ENCODE data around the gene GDPD3. TPM values are rescaled to one million over a fixed set of nuclear protein-coding genes. Genes with fewer than 3 reads are reported as not detected.
A peak's percentile ranks its signal among the peaks of the same experiment; 100 is the strongest.

The GDPD3 gene
- total and polyA plus RNA-seq, 2 of the 13 experiments (the other 11 are each of a cell fraction or from before 2014, with no cell fraction given), result 18.7 to 20.6 TPM

DNA sequence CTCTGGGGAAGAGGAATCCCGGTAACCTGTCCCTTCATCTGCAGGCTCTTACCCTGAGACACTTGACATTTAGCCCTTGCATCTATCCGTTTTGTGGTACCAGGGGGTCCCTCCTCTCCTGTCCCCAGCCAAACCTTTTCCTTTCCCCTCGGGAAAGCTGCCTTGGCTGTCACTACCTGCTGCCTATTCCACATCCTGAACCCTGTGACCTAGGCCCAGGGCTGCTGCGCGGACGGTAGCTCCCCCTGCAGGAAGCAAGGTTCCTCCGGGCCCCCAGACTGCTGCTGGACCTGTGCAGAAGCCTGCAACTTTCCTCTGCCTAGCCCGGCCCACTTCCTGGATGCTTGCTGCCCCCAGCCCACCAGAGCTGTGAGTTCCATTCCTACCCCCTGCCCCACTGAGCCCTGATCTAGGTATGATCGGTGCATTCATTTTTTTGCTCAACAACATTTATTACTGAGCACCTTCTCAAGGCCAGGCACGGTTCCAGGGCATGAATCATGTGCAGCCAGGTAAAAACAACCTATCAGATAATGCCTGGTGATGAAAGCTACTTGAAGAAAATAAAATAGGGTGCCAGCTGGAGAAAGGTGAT is 58.3 kb downstream of the GDPD3 start:
- Histone ChIP-seq H3K4me2 (ENCODE audit: low read depth, low read length) (peak overlapping the region; percentile 44), H3K27ac (ENCODE audit: extremely low read length, insufficient read depth, low read length) (no peak overlapping the region), H3K27me3 (ENCODE audit: control insufficient read depth in 1 of 2, insufficient read depth in 2 of 2, low read length in 2 of 2) (peaks cover 0 to 7% of the 10 kb centered on the region in 2 experiments; a peak in 1 of 5 replicates), H3K9me3 (ENCODE audit: low read length) (no peaks in the 10 kb centered on the region), H3K4me3 (replicated peaks in 1 of 3; ENCODE audit: insufficient read depth in 1 of 3, low read depth in 2 of 3, low read length in 3 of 3) (no peak overlapping the region; a peak in 1 of 6 replicates), H3K9ac (ENCODE audit: insufficient read depth, low read depth, low read length) (peak overlapping the region; percentile 17; the same call in 1 of the 2 replicates), H4K20me1 (ENCODE audit: insufficient read depth, low read length) (no peaks in the 10 kb centered on the region), H3K36me3 (replicated peaks in 1 of 2; ENCODE audit: control insufficient read depth in 1 of 2, insufficient read depth in 2 of 2, low read length in 2 of 2) (no peaks in the 10 kb centered on the region), H3K4me1 (ENCODE audit: insufficient read depth, low read length) (peaks cover 26% of the 10 kb centered on the region), H2AFZ (ENCODE audit: low read length) (no peak overlapping the region), H3K79me2 (ENCODE audit: insufficient read depth, low read length) (no peaks in the 10 kb centered on the region)
- intact Hi-C loops (cut with micrococcal nuclease; ENCODE audit: unreplicated experiment) (no loop called here), in situ Hi-C loops (cut with HindIII; ENCODE audit: extremely low pct_ligation_motif_present, low pct_unique_long_range_greater_than_20kb) (no loop called here)
- peak; percentile 93 for ATAC-seq
- ChIA-PET POLR2A (interaction anchor here (0.6 to 5.6 kb wide), 3 partner anchors 10 to 376 kb away, joined by 3 to 66 read pairs (median 5); partner anchors contain the start of genes ALDOA and QPRT), CTCF (ENCODE audit: low intra/inter-chr PET ratio, low total read pairs) (interaction anchor here (1.6 kb wide), 2 partner anchors 13 to 23 kb away, joined by 4 to 6 read pairs; partner anchors contain the start of gene TLCD3B)
- DNase-seq (ENCODE audit: low spot score), result peak; percentile 62
- FAIRE-seq, result no peak
- 22% methylated on average over 10 of the region's 10 CpGs for WGBS (ENCODE audit: low lambda C conversion rate)
- no TSS peak for BruUV-seq (replicated peaks)
- peak; percentile 54; the same call in 1 of the 2 replicates for TF ChIP-seq ZNF350 (CRISPR knock-in tag; IDR thresholded peaks at IDR 0.05; ENCODE audit: borderline replicate concordance, low read depth)
- TF ChIP-seq SIN3A (IDR thresholded peaks at IDR 0.05; ENCODE audit: borderline replicate concordance, low read depth, low read length), result 0 out of 2 replicates have a peak, but pooled peaks have one; percentile 49
- TF ChIP-seq, protein P1, sequence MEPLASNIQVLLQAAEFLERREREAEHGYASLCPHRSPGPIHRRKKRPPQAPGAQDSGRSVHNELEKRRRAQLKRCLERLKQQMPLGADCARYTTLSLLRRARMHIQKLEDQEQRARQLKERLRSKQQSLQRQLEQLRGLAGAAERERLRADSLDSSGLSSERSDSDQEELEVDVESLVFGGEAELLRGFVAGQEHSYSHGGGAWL (CRISPR knock-in tag; IDR thresholded peaks at IDR 0.05), result 0 out of 2 replicates have a peak, but pooled peaks have one; percentile 24
- no peak for TF ChIP-seq HMG20B (CRISPR knock-in tag; conservative IDR thresholded peaks at IDR 0.05)
- peak; percentile 48; the same call in 1 of the 2 replicates for TF ChIP-seq MYC (CRISPR knock-in tag; IDR thresholded peaks at IDR 0.05; ENCODE audit: borderline replicate concordance)
- peak; percentile 69 for TF ChIP-seq TEAD3 (CRISPR knock-in tag; optimal IDR thresholded peaks at IDR 0.05; ENCODE audit: borderline replicate concordance)
- no peak for TF ChIP-seq SALL2 (CRISPR knock-in tag; IDR thresholded peaks at IDR 0.05)
- peak; percentile 48; the same call in 1 of the 2 replicates for TF ChIP-seq ZNF292 (CRISPR knock-in tag; IDR thresholded peaks at IDR 0.05; ENCODE audit: borderline replicate concordance, low read depth)
- peak; percentile 32; the same call in 1 of the 2 replicates for TF ChIP-seq ZNF619 (CRISPR knock-in tag; IDR thresholded peaks at IDR 0.05)
- TF ChIP-seq HOXD1 (CRISPR knock-in tag; IDR thresholded peaks at IDR 0.05), result peak; percentile 22; the same call in 1 of the 2 replicates
- TF ChIP-seq TCF7L2 (IDR thresholded peaks at IDR 0.05; ENCODE audit: low read depth, low read length), result no peak
- TF ChIP-seq ZSCAN25 (CRISPR knock-in tag; IDR thresholded peaks at IDR 0.05), result peak; percentile 38; the same call in 1 of the 2 replicates
- TF ChIP-seq XRCC5 (optimal IDR thresholded peaks at IDR 0.05; ENCODE audit: low read length), result peak; percentile 96
- TF ChIP-seq NFKB2 (CRISPR knock-in tag; IDR thresholded peaks at IDR 0.05; ENCODE audit: borderline replicate concordance), result 0 out of 2 replicates have a peak, but pooled peaks have one; percentile 40
- TF ChIP-seq, protein P2, sequence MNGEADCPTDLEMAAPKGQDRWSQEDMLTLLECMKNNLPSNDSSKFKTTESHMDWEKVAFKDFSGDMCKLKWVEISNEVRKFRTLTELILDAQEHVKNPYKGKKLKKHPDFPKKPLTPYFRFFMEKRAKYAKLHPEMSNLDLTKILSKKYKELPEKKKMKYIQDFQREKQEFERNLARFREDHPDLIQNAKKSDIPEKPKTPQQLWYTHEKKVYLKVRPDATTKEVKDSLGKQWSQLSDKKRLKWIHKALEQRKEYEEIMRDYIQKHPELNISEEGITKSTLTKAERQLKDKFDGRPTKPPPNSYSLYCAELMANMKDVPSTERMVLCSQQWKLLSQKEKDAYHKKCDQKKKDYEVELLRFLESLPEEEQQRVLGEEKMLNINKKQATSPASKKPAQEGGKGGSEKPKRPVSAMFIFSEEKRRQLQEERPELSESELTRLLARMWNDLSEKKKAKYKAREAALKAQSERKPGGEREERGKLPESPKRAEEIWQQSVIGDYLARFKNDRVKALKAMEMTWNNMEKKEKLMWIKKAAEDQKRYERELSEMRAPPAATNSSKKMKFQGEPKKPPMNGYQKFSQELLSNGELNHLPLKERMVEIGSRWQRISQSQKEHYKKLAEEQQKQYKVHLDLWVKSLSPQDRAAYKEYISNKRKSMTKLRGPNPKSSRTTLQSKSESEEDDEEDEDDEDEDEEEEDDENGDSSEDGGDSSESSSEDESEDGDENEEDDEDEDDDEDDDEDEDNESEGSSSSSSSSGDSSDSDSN (CRISPR knock-in tag; IDR thresholded peaks at IDR 0.05), result peak; percentile 51; the same call in 1 of the 2 replicates
- no peak for TF ChIP-seq CENPT (CRISPR knock-in tag; IDR thresholded peaks at IDR 0.05; ENCODE audit: low read depth)
- TF ChIP-seq FOXC1 (CRISPR knock-in tag; IDR thresholded peaks at IDR 0.05; ENCODE audit: borderline replicate concordance), result no peak
- TF ChIP-seq SALL1 (CRISPR knock-in tag; IDR thresholded peaks at IDR 0.05), result peak; percentile 49; the same call in 1 of the 2 replicates
- TF ChIP-seq HOXA3 (CRISPR knock-in tag; IDR thresholded peaks at IDR 0.05), result peak; percentile 54; the same call in 1 of the 2 replicates
- 0 out of 2 replicates have a peak, but pooled peaks have one; percentile 40 for TF ChIP-seq ZNF547 (CRISPR knock-in tag; IDR thresholded peaks at IDR 0.05)
- TF ChIP-seq DPF2 (CRISPR knock-in tag; IDR thresholded peaks at IDR 0.05; ENCODE audit: borderline replicate concordance, low read depth), result no peak
- TF ChIP-seq THYN1 (CRISPR knock-in tag; IDR thresholded peaks at IDR 0.05; ENCODE audit: borderline replicate concordance, low read depth), result no peak

Measured in HepG2 (cell line).